Panc1 (cell line): ENCODE results near the gene C3orf22. TPM values are rescaled to one million over a fixed set of nuclear protein-coding genes. Genes with fewer than 3 reads are reported as not detected.

Experiments used
- ATAC-seq: fragments of 200-7000 bp; cut with Tn5 transposase; 2 replicates; pipeline ENCODE4 v1.9.1; 2020; ENCODE audit warnings: mild to moderate bottlenecking, moderate library complexity
- BruUV-seq: library from RNA; stranded (reverse); fragments of 400-500 nt; replicated peaks from 2 replicates; lab custom pipeline; 2021; lab: Mats Ljungman, UMichigan
- CTCF ChIA-PET: fragments of 300-600 bp; sonication (Branson Sonifier 250); formaldehyde crosslinking; loops from one replicate; lab custom pipeline; 2022; ENCODE audit warnings: antibody characterized with exemption; lab: Charles Lee
- POLR2A ChIA-PET: fragments of 300-600 bp; sonication (Branson Sonifier 250); formaldehyde crosslinking; loops from one replicate; lab custom pipeline; 2022; ENCODE audit warnings: antibody characterized with exemption; lab: Charles Lee
- DNase-seq: peaks from one replicate; pipeline ENCODE4 v3.0.0-alpha.2; 2010; ENCODE audit warnings: low read depth, low spot score
- H3K27ac ChIP-seq: 2 replicates; pipeline ENCODE4 v1.5.1; 2011; ENCODE audit warnings: mild to moderate bottlenecking, low read length, inconsistent platforms
- H3K27me3 ChIP-seq: fragments of 200-500 bp; sonication (Bioruptor generic); 2 replicates; pipeline ENCODE4 v1.6.0; 2014; ENCODE audit warnings: low read length, inconsistent platforms; ENCODE audit not compliant: control insufficient read depth, insufficient read depth
- H3K36me3 ChIP-seq: fragments of 200-500 bp; sonication (Bioruptor generic); 2 replicates; pipeline ENCODE4 v1.5.1; 2014; ENCODE audit warnings: inconsistent platforms, mild to moderate bottlenecking, low read length, moderate library complexity; ENCODE audit not compliant: control insufficient read depth, insufficient read depth
- H3K4me1 ChIP-seq: 2 replicates; pipeline ENCODE4 v1.5.1; 2011; ENCODE audit warnings: inconsistent platforms, mild to moderate bottlenecking, low read length, moderate library complexity; ENCODE audit not compliant: control insufficient read depth, insufficient read depth
- H3K4me3 ChIP-seq, 2 experiments: 2 replicates each; pipeline ENCODE4 v1.5.1; 2011 to 2012; ENCODE audit warnings: low read depth in 2 of 2, low read length in 2 of 2, mild to moderate bottlenecking in 2 of 2, inconsistent platforms in 1 of 2, moderate library complexity in 1 of 2
- H3K9me3 ChIP-seq: fragments of 200-500 bp; sonication (Bioruptor generic); 2 replicates; pipeline ENCODE4 v1.5.1; 2014; ENCODE audit warnings: low read depth, mild to moderate bottlenecking, inconsistent platforms, low read length, moderate library complexity; ENCODE audit not compliant: control insufficient read depth, insufficient read depth
- CTCF ChIP-seq: fragments of 450-650 bp; IDR thresholded peaks from 2 replicates; pipeline ENCODE4 v1.5.1; 2017; ENCODE audit warnings: mild to moderate bottlenecking
- POLR2AphosphoS5 ChIP-seq: IDR thresholded peaks from 2 replicates; pipeline ENCODE4 v1.6.1; 2012; ENCODE audit warnings: mild to moderate bottlenecking, low read depth, low read length, moderate library complexity
- REST ChIP-seq, 2 experiments: IDR thresholded peaks; 2 replicates each; pipeline ENCODE4 v1.6.1; 2011 to 2012; ENCODE audit warnings: low read depth in 2 of 2, control low read depth in 1 of 2, low read length in 1 of 2, mild to moderate bottlenecking in 1 of 2, moderate library complexity in 1 of 2; ENCODE audit not compliant: insufficient read depth in 1 of 2
- SIN3A ChIP-seq: IDR thresholded peaks from 2 replicates; pipeline ENCODE4 v1.6.1; 2012; ENCODE audit warnings: low read depth, mild to moderate bottlenecking, low read length, moderate library complexity, borderline replicate concordance; ENCODE audit not compliant: insufficient read depth
- TCF7L2 ChIP-seq: IDR thresholded peaks from 2 replicates; pipeline ENCODE4 v1.6.1; 2011; ENCODE audit warnings: mild to moderate bottlenecking, low read depth, low read length, inconsistent platforms
- in situ Hi-C: cut with HindIII; loops from 2 replicates; pipeline ENCODE4 v1.10.0; 2016; ENCODE audit warnings: low sequenced_read_pairs, low pct_unique_long_range_greater_than_20kb
- intact Hi-C: fragments of 100-400 bp; cut with micrococcal nuclease; formaldehyde crosslinking; loops from one replicate; pipeline ENCODE4 v1.10.0; 2022; ENCODE audit not compliant: unreplicated experiment
- total RNA-seq: library from RNA; stranded (reverse); gene quantifications from one replicate; pipeline ENCODE4 v1.2.1, GENCODE V29; 2021; ENCODE audit not compliant: unreplicated experiment

C3orf22 gene
- total RNA-seq, 1 experiment from 2014 or later: not detected

- ChIA-PET CTCF (no interaction called here), POLR2A (no interaction called here)
- no peak overlapping the region for H3K4me3 ChIP-seq
- intact Hi-C loops: no loop called here
- no peaks in the 10 kb centered on the region for H3K4me1 ChIP-seq
- DNase-seq (no peak), ATAC-seq (no peak)
- no peaks in the 10 kb centered on the region for H3K9me3 ChIP-seq
- TF ChIP-seq CTCF (no peak), REST (IDR thresholded peaks at IDR 0.05; ENCODE audit: insufficient read depth in 1 of 2, low read depth in 2 of 2, low read length in 1 of 2) (no peak), SIN3A (no peak)
- no TSS peak for BruUV-seq
- no peaks in the 10 kb centered on the region for H3K36me3 ChIP-seq
- H3K27me3 ChIP-seq: no peaks in the 10 kb centered on the region
- in situ Hi-C loops: no loop called here
- no peak overlapping the region for H3K27ac ChIP-seq
Measured at GRCh38 chr3:126553284-126554084, 5.2 kb downstream of the C3orf22 start.

- Histone ChIP-seq H3K27me3 (no peaks in the 10 kb centered on the region), H3K4me3 (no peak overlapping the region), H3K36me3 (no peaks in the 10 kb centered on the region), H3K4me1 (no peaks in the 10 kb centered on the region), H3K9me3 (no peaks in the 10 kb centered on the region), H3K27ac (no peak overlapping the region)
- no TSS peak for BruUV-seq
- TF ChIP-seq TCF7L2: no peak
- no peak for TF ChIP-seq SIN3A
- no peak for TF ChIP-seq REST (IDR thresholded peaks at IDR 0.05; ENCODE audit: insufficient read depth in 1 of 2, low read depth in 2 of 2, low read length in 1 of 2)
- no peak for TF ChIP-seq POLR2AphosphoS5
- no peak for TF ChIP-seq CTCF
- in situ Hi-C loops: no loop called here
- intact Hi-C loops: no loop called here
- ChIA-PET CTCF (no interaction called here), POLR2A (no interaction called here)
- DNase-seq (no peak), ATAC-seq (no peak)
Measured at GRCh38 chr3:126552688-126553283, 5.9 kb downstream of the C3orf22 start.
